OCI-LY1 (cell line): Measurements from ENCODE around the gene C17orf67.

Experiments used
- EZH2 ChIP-seq: fragments of 200-600 bp; sonication (generic), shearing (Covaris generic); IDR thresholded peaks from 2 replicates; pipeline ENCODE4 v1.8.0; 2017; ENCODE audit warnings: borderline replicate concordance, mixed run types, mild to moderate bottlenecking, antibody characterized with exemption, low read length, moderate library complexity, mixed read lengths
- TF ChIP-seq, protein P1 (sequence below): fragments of 200-600 bp; sonication (generic), shearing (Covaris generic); IDR thresholded peaks from 2 replicates; pipeline ENCODE4 v1.5.1; 2017; ENCODE audit warnings: mild to moderate bottlenecking, antibody characterized with exemption, low read length, moderate library complexity, mixed read lengths

DNA sequence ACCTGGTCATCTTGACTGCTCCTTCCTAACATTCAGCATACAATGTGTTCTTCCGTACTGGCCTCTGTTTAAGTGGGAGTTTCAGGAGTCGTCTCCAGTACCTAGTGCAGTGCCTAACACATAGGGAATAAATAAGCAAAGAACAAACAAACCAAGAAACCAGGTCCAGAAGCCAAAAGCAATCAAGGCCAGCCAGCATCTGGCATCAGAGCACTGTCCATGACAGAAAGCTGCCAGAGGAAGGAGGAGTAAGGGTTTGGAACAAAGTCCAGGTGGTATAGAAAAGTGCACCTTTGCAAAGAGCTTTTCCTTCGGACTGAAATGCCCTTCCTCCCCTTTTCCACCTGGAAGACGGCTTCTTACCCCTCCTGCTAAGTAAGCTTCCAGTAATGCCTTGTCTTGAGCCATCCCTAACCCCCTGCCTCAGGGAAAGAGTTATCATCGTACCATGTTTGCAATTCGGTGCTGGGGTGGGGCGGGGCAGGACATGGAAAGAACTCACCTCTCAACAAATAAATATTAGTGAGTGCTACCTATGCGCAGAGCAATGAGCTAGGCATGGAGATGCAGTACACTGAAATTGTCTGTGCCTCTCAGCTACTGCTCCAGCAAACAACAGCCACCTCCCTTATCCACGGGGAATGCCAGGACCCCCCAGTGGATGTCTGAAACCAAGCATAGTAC, 47.6 kb downstream of the C17orf67 start:
- TF ChIP-seq, protein P1, sequence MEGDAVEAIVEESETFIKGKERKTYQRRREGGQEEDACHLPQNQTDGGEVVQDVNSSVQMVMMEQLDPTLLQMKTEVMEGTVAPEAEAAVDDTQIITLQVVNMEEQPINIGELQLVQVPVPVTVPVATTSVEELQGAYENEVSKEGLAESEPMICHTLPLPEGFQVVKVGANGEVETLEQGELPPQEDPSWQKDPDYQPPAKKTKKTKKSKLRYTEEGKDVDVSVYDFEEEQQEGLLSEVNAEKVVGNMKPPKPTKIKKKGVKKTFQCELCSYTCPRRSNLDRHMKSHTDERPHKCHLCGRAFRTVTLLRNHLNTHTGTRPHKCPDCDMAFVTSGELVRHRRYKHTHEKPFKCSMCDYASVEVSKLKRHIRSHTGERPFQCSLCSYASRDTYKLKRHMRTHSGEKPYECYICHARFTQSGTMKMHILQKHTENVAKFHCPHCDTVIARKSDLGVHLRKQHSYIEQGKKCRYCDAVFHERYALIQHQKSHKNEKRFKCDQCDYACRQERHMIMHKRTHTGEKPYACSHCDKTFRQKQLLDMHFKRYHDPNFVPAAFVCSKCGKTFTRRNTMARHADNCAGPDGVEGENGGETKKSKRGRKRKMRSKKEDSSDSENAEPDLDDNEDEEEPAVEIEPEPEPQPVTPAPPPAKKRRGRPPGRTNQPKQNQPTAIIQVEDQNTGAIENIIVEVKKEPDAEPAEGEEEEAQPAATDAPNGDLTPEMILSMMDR = no peak
- no peak for TF ChIP-seq EZH2
